GM18858 (cell line): Measurements from ENCODE around the gene EXOC3.
"Not testable (repeated sequence)": the region's sequence is repeated elsewhere in the genome, so short reads cannot be mapped to it uniquely, and the experiment has no call there.

Experiments
- ATAC-seq: cut with Tn5 transposase; IDR thresholded peaks from one replicate; pipeline ENCODE4 v1.9.1; 2021; ENCODE audit not compliant: unreplicated experiment

The EXOC3 gene

DNA sequence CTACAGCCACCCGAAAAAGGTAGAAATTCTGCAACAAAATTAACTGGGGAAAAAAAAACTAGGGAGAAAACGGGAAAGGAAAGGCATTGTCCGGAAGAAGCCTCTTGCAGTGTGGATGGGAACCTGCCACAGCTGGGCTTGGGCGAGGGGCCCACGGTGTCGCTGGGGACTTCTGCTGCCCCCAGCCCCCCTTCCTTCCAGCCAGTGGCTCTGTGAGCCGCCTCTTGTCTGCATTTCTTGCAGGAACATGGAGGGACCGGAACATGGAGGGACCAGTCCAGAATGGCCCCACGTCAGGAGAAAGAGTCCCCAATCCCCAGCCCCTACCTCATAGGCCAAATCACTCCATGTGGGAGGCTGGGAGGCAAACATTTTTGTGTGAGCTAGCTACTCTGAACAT lies 36.9 kb upstream of the EXOC3 start:
- no peak for ATAC-seq

DNA sequence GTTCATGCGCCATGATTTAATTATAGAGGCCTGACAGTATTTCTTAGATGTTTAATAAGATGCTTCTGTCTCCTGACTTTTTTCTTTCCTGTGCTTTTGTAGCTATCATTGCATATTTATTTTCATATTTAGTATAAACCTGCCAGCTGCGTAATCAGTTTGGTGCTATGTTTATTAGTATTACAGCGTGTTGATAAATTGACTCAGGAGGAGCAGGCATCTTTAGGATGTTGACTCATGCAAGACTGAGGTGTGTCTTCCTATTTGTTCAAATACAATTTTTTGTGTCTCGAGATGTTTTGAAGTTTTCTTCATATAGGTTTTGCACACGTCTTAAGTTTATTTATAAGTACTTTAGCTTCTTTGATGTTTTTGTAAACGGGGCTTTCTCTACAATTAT lies 35.9 kb upstream of the EXOC3 start:
- no peak for ATAC-seq

DNA sequence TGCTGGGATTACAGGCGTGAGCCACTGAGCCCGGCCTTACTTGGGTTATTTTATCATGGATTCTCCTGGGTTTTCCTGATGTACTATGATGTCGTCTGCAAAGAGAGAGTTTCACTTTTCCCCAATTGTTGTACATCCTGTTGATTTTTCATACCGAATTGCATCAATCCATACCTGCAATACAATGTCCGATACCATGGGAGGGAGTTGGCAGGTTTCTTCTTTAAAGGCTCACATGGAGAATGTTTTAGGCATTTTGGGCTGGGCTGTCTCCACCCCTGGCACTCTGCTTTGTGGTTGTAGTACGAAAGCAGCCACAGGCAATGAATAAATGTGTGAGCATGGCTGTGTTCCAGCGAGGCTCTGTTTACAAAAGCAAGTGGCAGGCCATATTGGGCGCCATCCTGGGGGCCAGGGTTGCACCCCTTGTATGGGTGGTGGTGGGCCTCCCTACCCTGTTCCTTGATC lies 35.1 kb upstream of the EXOC3 start:
- ATAC-seq: no peak

DNA sequence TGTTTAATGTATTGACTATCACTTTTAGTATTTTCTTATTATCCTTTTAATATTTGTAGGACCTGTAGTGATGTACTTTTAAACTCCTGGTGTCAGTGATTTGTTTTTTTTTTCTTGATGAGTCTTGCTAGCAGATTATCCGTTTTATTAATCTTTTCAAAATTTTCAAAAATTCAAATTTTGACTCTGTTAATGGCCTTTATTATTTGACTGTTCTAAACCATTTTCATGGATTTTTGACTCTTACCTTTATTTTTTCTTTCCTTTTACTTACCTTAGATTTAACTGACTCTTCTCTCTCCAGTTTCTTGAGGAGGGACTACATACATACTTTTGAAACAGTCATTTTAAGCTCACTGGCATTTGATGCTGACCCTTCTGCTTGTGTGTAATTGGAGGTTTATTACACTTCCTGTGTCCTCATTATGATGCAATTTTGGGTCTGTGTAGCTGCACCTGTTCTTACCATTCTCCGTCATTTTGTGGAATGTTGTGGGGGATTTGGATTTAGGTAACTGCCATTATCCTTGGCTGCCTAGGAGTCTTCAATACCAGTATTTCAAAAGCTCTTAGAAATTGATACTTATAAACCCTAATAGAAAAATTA lies 32.0 kb upstream of the EXOC3 start:
- ATAC-seq: no peak

DNA sequence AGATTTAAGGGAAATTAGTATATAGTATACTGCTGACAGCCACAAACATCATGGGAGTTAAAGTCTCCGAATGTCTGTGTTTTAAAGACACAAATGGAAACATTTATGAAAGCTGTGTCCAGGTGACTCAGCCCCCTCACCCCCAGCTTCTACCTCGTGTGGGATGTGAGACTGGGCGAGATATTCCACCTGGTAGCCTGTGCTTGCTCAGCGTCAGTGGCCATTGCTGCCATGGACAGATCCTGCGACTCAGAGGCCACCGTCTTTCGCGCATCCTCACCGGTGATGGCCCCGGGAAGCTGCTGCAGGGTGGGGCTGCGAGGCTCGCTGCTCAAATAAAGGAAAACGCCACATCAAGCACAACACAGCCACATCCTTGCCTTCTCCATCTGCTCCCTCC lies 31.2 kb upstream of the EXOC3 start:
- no peak for ATAC-seq

DNA sequence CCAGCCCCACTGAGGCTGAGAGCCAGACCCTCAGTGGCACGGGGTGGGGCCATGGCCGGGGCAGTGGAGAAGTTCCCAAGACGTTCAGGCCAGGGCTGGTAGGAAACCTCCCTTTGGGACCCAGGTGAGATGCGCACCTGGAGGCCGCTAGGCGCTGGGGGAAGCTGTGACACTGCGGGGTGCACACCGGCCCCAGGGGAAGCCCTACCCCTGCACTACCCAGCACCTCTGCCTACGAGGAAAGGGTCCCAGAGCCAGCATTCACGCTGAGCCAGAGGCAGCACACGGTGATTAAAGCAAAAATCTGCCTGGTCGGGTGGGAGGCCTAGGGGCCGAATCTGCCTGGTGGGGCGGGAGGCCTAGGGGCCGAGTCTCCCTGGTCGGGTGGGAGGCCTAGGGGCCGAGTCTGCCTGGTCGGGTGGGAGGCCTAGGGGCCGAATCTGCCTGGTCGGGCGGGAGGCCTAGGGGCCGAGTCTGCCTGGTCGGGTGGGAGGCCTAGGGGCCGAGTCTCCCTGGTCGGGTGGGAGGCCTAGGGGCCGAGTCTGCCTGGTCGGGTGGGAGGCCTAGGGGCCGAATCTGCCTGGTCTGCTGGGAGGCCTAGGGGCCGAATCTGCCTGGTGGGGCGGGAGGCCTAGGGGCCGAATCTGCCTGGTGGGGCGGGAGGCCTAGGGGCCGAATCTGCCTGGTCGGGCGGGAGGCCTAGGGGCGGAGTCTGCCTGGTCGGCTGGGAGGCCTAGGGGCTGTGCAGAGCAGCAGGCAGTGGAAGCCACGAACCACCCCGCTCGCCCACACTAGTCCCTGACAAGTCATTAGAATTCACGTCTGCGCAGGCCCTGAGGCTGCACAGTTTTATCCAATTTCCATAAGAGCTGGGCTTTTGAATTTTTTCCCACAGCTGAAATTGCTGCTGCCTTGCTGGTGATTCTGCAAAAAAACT lies 27.7 kb upstream of the EXOC3 start:
- ATAC-seq: not testable (repeated sequence)

DNA sequence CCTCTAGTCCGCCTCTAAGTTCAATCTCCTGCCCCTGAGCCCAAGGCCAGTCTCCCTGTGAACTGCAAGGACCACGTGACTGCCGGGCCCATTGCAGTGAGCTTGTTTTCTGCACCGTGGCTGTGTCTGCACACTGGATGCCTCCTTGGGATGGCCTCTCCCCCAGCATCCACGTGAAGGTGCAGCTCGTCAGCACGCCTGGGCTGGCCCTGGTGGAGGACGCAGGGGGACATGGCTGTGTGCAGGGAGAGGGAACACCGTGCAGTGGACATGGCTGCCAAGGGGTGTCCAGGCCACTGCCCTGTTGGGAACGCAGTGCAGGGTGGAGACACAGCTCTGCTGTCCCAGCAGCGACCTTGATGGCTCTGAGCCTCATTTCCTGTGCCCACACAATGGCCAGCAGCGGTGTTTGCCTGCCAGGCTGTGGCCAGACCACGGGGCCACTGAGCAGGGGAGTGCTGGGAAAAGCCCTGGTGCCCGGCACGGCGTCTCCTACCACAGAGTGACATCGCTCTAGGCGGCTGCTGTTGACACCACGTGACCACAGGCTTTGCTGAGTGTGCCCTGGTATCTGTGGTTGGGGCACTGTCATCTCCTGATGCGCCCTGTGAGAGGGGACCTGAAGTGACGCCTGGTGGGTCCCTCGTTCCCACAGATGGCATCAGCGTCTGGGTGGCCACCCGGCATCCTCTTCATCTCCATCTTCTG lies 26.9 kb upstream of the EXOC3 start:
- no peak for ATAC-seq

DNA sequence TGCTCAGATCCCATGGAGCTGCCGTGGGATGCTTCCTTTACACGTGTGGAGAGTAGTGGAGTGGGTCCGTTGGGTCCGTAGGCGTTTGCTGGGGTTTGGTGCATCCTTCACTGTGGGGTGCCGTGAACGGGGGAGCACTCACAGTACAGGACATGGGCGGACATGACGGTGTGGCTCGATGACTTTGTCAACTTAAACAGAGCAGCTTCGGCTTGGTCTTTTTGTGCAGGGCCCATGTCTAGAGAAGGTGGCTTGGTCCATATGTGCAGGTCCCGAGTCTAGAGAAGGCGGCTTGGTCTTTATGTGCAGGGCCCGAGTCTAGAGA lies 26.4 kb upstream of the EXOC3 start:
- ATAC-seq: no peak

DNA sequence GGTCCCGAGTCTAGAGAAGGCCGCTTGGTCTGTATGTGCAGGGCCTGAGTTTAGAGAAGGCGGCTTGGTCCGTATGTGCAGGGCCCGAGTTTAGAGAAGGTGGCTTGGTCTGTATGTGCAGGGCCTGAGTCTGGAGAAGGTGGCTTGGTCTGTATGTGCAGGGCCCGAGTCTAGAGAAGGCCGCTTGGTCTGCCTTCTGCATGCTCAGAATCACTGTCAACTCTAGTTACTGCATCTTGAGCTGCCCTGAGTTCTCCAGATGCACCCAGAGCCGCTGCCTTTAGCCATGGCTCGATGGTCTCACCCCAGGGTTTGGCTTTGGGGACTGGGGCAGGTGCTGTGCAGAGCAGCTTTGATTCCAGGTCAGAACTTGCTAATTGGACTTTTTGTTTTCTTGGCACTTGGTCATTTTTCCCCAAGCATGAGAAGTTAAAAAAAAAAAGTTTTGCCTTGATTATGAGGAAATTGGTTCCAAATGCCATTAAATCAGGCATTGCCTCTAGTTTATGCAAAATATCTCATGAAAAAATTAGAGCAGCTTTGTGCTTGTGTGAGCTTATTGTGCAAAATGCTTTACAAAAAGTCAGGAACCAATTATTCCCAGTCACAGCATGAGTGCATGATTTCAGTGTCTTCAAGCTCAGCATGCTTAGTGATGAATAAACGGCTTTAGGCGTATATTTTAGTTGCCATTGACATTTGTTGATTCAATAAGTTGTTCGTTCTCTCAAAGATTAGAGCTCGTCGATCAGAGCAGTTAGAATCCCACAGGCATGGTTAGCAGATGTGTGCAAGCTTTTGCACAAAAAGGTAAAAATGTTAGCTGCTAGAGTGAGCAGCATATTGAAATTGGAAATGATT lies 25.4 kb upstream of the EXOC3 start:
- ATAC-seq: no peak

DNA sequence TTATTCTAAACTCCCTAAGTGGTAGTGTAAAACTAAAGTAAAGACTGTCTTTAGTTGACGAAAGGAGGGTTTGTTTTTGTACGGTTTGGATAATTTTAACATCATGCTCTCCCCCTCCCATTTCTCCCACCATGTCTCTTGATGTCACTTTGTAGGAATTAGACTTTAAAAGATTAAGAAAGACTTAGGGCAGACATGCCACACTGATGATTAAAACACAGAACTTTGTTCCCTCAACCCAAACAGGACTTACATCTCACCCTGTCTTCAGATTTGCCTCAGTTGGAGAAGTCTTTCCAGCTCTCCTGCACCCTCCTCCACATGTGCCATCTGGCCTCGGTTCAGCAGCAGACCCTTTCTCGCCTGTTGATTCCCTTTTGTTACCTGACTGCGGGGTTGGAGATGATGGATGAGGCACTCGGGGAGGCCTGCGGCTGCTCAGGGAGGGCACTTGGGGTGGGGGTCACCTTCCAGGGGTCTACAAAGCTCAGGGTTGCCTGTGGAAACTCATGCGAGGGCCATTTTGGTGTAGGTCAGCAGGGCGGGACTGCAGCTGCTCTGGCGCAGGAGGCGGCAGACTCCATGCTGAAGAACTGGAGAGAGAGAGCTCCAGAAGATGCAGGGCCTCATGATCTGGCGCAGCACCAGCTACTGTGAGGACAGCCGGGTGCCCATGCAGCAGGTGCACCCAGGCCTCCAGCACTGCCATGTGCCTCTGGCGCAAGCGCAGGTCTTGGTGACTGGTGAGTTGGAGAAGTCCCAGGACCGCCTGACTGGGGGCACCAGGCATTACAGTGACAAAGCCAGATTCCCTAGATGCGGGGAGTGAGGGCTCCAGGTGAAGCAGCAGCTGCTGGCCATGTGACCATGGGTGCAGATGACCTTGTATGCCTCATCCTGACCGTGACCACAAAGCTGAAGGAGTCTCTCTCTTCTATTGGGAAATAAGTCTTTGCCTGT lies 24.5 kb upstream of the EXOC3 start:
- no peak for ATAC-seq

DNA sequence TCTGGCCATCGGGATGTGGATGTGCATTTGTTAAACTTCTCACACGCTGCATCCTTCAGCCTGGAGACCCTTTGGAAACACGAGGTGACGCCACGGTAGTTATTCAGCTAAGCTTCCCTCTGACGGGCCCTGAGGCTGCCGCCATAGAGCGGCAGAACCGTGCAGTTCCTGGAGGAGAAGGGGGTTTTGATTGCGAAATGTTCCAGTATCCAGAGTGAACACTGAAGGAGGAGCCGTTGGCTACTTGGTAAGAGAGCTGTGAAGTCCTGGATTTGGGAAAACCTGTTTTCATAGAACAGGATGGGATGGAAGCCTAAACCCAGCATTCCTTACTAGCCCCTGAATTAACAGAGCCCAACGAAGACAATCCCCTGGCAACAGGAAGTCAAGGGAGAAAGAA lies 23.0 kb upstream of the EXOC3 start:
- no peak for ATAC-seq

DNA sequence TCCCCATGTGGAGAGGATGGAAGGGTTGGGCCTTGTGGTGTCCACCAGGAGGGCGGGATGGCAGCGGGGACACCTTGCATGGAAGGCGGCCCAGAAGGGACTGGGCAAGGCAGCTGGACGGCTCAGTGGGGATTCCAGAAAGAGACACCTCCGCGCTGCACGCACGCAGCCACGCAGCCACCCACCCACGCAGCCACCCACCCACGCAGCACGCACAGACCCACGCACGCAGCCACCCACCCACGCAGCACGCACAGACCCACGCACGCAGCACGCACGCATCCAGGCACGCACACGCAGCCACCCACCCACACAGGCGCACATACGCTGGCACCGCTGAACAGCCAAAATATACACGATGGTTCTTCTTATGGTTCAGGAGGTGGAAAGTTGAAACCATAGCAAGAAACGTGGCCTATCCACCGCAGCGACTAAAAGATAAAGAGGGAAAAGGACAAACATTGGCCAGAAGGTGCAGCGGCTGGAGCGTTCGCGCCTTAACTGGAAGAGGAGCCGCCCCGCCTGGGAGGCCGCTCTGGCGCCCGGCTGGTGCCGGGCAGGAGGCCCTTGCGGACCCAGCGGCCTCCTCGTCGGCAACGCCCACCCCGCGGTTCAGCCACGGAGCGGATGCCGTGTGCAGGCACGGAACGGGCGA lies 22.2 kb upstream of the EXOC3 start:
- ATAC-seq: no peak

DNA sequence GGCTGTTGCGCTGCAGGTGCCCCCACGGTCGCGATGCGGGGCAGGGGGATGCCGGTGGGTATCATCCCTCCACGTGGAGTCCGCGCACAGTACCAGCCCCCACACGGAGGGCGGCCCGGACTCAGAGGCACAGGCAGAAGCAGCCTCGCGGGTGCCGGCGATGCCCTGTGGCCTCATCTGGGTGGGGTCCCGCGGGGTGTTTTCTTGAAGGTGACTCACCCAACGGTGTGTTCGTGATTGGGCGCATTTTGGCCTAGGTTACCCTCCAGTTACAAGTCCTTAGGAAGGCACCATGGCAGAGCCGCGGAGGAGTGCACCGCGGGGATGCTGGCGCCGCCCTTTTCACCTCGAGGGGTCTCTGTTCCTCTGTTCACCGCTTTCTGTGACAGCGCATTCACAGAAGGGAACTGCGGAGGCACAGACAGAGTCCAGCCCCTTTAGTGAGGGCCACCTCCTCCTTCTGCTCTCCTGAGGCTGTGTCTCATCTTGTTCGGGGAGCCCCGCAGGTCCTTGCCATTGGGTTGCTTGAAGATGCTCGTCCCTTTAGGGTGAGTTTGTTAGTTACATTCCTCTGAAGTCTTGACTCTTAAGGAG lies 21.6 kb upstream of the EXOC3 start:
- ATAC-seq: no peak

DNA sequence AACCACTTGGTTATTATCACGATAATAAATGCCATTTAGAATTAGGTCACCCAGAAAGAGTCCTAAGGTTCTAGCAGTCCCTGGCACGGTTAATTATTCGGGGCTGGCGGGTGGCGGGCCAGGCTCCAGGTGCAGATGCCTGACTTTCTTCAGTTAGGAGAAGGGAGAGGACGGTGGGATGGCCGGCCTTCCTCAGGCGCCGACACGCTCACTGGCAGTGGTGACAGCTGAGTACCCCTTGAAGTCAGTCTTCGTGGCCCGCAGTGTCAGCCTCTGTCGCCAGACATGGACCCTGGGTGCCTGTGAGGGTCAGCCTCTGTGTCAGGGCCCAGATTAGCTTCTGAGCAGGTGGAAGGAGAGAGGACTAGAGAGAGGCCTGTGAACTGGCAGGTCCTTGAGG lies 21.1 kb upstream of the EXOC3 start:
- no peak for ATAC-seq

DNA sequence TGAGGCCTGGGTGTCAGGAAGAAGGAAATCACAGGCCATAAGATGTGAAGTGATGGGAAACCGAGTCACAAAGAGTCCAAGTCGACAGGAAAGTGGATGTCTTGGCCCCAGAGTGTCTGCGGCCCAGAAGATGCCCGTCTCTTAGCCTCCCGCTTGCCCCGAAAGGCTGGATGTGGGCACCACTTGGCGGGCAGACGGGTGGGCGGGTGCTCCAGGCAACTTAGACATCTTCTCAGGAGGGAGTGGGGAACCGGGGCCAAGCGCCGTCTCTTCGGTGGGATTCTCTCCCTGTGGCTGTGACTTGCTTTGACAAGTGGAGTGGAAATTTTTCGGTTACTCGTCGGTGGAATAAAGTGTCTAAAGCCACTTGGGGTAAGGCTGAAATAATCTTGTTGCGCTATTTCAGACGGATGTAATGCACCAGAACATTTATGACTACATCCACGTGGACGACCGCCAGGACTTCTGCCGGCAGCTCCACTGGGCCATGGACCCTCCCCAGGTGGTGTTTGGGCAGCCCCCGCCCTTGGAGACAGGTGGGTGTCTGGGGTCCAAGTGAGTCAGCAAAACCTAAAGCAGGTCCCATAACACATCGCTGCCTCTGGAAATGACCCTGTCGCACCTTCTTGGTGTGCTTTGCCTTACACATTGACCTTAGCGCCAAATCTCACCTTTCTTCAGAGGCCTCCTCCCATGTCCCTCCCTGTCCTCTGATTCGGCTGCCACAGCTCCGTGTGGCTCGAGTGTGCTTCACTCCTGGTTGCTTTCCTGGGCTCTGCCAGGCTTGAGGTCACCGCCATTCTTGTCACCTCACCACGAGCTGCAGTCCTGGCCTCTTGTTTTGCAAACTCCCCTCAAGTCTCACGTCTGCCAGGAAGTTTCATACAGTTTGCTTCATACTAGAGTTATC lies 20.4 kb upstream of the EXOC3 start:
- no peak for ATAC-seq

DNA sequence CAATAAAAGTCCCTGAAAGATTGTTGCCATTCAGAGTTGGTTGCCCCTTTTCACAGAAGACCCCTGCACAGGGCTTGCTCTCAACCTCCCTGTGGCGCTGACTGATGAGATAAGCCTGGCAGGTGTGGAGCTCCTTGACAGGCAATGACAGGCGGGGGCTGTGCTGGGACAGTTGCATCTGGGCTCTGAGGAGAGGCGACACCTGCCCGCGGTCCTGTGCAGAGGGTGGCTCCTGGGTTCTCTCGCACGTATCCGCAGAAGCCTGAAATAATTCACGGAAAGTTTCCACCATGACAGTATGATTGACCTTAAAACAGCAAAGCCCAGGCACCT lies 19.8 kb upstream of the EXOC3 start:
- no peak for ATAC-seq

DNA sequence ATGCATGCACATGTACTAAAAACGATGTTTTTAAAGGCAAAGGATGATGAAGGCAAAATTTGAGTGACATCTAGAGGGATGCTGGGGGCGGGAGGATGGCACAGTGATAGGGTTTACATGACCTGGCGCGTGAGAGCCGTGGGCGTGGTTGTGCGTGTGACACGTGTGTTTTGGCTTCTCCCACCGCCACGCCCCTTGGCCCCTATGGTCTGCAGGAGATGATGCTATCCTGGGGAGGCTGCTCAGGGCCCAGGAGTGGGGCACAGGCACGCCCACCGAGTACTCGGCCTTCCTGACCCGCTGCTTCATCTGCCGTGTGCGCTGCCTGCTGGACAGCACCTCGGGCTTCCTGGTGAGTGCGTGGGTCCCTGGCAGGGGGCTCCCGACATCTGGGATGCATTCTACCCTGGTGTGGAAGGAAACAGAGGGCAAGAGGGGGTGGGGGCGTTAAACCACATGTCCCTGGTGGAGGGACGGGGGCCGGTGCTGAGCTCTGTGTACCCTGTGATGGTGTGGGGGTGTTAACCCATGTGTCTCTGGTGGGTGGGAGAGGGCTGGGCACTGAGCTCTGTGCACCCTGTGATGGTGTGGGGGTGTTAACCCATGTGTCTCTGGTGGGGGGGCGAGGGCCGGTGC lies 19.2 kb upstream of the EXOC3 start:
- ATAC-seq: no peak
